Kidney (tissue), 14 donors: Measurements from ENCODE around the gene KCNJ5. TPM values are rescaled to one million over a fixed set of nuclear protein-coding genes. Genes with fewer than 3 reads are reported as not detected.

Experiments
- DNase-seq, 5 donors: peaks; one replicate each; pipeline ENCODE4 v3.0.0-alpha.2; 2013 to 2020
- FAIRE-seq: peaks from 2 replicates; lab custom pipeline; 2012; peaks lifted over from hg19 to GRCh38; lab: Jason Lieb, UNC
- H3K27ac ChIP-seq, 2 donors: one replicate each; pipeline ENCODE4 v1.7.0; 2013; ENCODE audit warnings: low read depth in 2 of 2, low read length in 2 of 2, inconsistent platforms in 1 of 2
- H3K27me3 ChIP-seq: one replicate; pipeline ENCODE4 v1.7.1; 2013; ENCODE audit warnings: low read length, inconsistent platforms; ENCODE audit not compliant: control insufficient read depth, insufficient read depth
- H3K36me3 ChIP-seq, 3 donors: one replicate each; pipeline versions ENCODE4 v1.7.0 to v1.7.1; 2013; ENCODE audit warnings: low read length in 3 of 3, control low read depth in 1 of 3, inconsistent platforms in 1 of 3; ENCODE audit not compliant: insufficient read depth in 3 of 3, control insufficient read depth in 2 of 3
- H3K4me1 ChIP-seq, 3 donors: one replicate each; pipeline versions ENCODE4 v1.7.0 to v1.7.1; 2013; ENCODE audit warnings: low read length in 3 of 3, inconsistent platforms in 1 of 3, low read depth in 1 of 3; ENCODE audit not compliant: control insufficient read depth in 2 of 3, insufficient read depth in 2 of 3
- H3K4me3 ChIP-seq, 3 donors: one replicate each; pipeline versions ENCODE4 v1.7.0 to v1.8.1; 2013; ENCODE audit warnings: low read length in 3 of 3, control low read depth in 1 of 3, inconsistent platforms in 1 of 3
- H3K9ac ChIP-seq, 3 donors: one replicate each; pipeline versions ENCODE4 v1.7.0 to v1.7.1; 2013; ENCODE audit warnings: low read length in 3 of 3, control low read depth in 1 of 3, inconsistent platforms in 1 of 3
- H3K9me3 ChIP-seq, 3 donors: one replicate each; pipeline versions ENCODE4 v1.7.0 to v1.7.1; 2013; ENCODE audit warnings: low read length in 3 of 3, control low read depth in 1 of 3, inconsistent platforms in 1 of 3; ENCODE audit not compliant: control insufficient read depth in 2 of 3, insufficient read depth in 1 of 3
- intact Hi-C: fragments of 100-400 bp; cut with DNase I; formaldehyde crosslinking; loops from one replicate; pipeline ENCODE4 v1.11.1; 2022
- polyA plus RNA-seq: library from polyadenylated mRNA; stranded (reverse); fragments of 350-450 nt; fragmentation: Illumina TruSeq; extraction: RNeasy Lipid Tissue Mini Kit (QIAGEN cat#74804); gene quantifications from one replicate; pipeline ENCODE4 v1.2.3, GENCODE V29; 2014; ENCODE audit warnings: low read depth, low replicate concordance; ENCODE audit not compliant: insufficient read depth
- total RNA-seq: library from RNA; stranded (reverse); fragmentation: NEBNext Ultra II Directional; extraction: Animal tissue kit (Norgen Biotek cat#: 25700); gene quantifications from one replicate; pipeline ENCODE4 v1.2.1, GENCODE V29; 2021
- TF ChIP-seq, protein P1 (sequence below): IDR thresholded peaks from 3 replicates; pipeline ENCODE4 v1.5.1; 2012; ENCODE audit warnings: mild to moderate bottlenecking, moderate library complexity, borderline replicate concordance; ENCODE audit not compliant: insufficient read depth; ENCODE audit errors: extremely low read depth
- donor health status: control.
- donor health status: control.
- donor health status: control.
- donor health status: control.
- donor health status: control.
- donor health status: DM: yes; HTN: yes; CAD: no.
- donor health status: Normal renal cell carcinoma (clear cell type).

The KCNJ5 gene
- total and polyA plus RNA-seq, 2 donors from 2014 or later: 5.7 to 6.5 TPM

DNA sequence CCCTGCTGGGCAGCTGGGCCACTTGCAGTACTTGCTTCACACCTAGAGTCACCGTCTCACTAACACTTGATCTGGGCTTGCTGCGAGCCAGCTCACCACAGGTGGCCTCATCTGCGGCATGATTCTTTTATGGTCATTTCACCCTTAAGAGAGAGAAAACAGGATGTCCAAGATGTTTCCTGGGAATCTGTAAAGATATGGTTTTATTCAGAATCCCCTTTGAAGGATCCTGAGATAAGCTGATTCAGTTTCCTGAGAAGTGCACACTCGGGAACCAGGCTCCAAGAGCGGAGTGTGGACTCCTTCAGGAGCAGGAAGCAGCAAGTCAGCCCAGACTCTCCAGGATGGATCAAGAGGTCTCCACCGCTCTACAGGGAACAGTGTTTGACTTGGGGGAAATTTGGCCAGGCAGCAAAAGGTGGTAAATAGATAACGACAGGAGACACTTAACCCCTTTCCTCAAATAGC lies 73.3 kb downstream of the KCNJ5 start:
- Histone ChIP-seq H3K9ac (no peak overlapping the region), H3K27me3 (no peaks in the 10 kb centered on the region), H3K27ac (no peak overlapping the region), H3K36me3 (peaks cover 2 to 5% (median 4%) of the 10 kb centered on the region in 3 donors), H3K4me1 (peaks cover 0 to 2% (median 0%) of the 10 kb centered on the region in 3 donors), H3K9me3 (no peaks in the 10 kb centered on the region), H3K4me3 (no peak overlapping the region)
- FAIRE-seq: no peak
- no peak for DNase-seq
- intact Hi-C loops: no loop called here
- TF ChIP-seq, protein P1, sequence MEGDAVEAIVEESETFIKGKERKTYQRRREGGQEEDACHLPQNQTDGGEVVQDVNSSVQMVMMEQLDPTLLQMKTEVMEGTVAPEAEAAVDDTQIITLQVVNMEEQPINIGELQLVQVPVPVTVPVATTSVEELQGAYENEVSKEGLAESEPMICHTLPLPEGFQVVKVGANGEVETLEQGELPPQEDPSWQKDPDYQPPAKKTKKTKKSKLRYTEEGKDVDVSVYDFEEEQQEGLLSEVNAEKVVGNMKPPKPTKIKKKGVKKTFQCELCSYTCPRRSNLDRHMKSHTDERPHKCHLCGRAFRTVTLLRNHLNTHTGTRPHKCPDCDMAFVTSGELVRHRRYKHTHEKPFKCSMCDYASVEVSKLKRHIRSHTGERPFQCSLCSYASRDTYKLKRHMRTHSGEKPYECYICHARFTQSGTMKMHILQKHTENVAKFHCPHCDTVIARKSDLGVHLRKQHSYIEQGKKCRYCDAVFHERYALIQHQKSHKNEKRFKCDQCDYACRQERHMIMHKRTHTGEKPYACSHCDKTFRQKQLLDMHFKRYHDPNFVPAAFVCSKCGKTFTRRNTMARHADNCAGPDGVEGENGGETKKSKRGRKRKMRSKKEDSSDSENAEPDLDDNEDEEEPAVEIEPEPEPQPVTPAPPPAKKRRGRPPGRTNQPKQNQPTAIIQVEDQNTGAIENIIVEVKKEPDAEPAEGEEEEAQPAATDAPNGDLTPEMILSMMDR: no peak

DNA sequence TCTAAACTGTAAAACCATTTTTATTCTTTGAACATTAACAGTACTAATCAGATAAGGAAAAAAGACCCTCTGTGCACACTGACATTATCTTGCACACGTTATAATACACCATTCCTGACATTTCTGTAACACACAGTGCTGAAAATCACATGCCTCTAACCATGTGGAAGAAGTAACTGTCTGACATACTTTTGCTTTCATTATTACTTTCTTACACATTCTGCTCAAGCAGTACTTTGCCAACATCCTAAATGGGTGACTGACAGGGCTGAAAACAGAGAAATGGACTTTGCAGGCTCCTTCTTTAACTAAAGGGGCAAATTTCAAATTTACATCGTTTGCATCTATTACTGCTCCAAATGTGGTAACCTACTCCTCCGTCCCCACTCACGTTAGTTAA lies 74.3 kb downstream of the KCNJ5 start:
- intact Hi-C loops: no loop called here
- H3K9me3 ChIP-seq: no peaks in the 10 kb centered on the region
- no peak for DNase-seq
- H3K4me1 ChIP-seq: peaks cover 0 to 2% (median 0%) of the 10 kb centered on the region in 3 donors
- FAIRE-seq: no peak
- no peak overlapping the region for H3K9ac ChIP-seq
- TF ChIP-seq, protein P1: no peak
- peaks cover 2 to 15% (median 12%) of the 10 kb centered on the region in 3 donors for H3K36me3 ChIP-seq
- no peak overlapping the region for H3K4me3 ChIP-seq
- no peaks in the 10 kb centered on the region for H3K27me3 ChIP-seq
- no peak overlapping the region for H3K27ac ChIP-seq

DNA sequence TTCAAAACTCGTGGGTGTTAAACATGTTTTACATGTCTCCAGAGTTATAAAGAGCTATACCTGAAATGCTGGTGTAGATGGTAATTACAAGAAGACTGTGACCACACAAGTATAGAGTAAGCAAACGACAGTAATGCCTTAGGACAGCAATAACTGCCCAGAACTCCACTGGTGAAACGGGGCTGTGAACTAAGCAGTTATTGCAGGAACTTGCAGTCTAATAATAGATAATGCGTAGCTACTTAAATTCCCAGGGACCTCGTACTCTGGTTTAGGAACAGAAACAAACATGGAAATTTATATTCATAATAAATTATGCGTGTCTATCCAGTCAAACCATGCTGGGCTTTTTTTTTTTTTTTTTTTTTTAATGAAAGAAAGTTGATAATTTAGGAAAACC lies 76.4 kb downstream of the KCNJ5 start:
- intact Hi-C loops: no loop called here
- Histone ChIP-seq H3K9ac (no peak overlapping the region), H3K4me1 (peaks cover 0 to 2% (median 0%) of the 10 kb centered on the region in 3 donors), H3K9me3 (no peaks in the 10 kb centered on the region), H3K27ac (no peak overlapping the region), H3K4me3 (no peak overlapping the region), H3K36me3 (peaks cover 2 to 34% (median 20%) of the 10 kb centered on the region in 3 donors), H3K27me3 (no peaks in the 10 kb centered on the region)
- TF ChIP-seq, protein P1: no peak
- no peak for DNase-seq
- no peak for FAIRE-seq

DNA sequence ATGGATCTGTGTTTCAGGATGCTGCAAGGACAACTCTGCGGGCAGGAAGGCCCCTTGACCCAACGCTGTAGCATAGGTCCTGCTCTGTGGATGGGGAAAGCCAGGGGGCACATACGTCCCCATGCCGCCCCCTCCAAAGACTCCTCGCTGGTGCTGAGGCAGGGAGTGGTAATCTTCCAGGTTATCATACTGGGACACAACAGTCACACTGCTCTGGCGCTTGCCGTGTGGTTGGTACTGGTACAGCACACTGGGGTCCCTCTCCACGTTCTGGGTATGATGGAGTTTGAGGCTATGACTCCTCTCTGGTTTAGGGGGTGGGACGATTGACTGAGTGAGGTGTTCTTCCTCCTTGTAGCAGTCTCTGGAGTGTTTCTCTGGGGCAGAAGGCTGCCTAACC lies 77.8 kb downstream of the KCNJ5 start:
- Histone ChIP-seq H3K4me1 (peaks cover 0 to 2% (median 0%) of the 10 kb centered on the region in 3 donors), H3K27me3 (no peaks in the 10 kb centered on the region), H3K27ac (no peak overlapping the region), H3K9ac (no peak overlapping the region), H3K9me3 (no peaks in the 10 kb centered on the region), H3K4me3 (no peak overlapping the region), H3K36me3 (peaks cover 2 to 43% (median 30%) of the 10 kb centered on the region in 3 donors)
- TF ChIP-seq, protein P1: no peak
- intact Hi-C loops: no loop called here
- DNase-seq (peak in 1 of 5 donors; percentile 56), FAIRE-seq (no peak)
